ENCODE measurements around the gene ACSM4. TPM values are rescaled to one million over a fixed set of nuclear protein-coding genes. Genes with fewer than 3 reads are reported as not detected.
"Not testable (repeated sequence)": the region's sequence is repeated elsewhere in the genome, so short reads cannot be mapped to it uniquely, and the experiment has no call there.

The ACSM4 gene
- total RNA-seq, 6 experiments from 2014 or later: not detected

GRCh38 chr12:7322599-7322998, 18.7 kb downstream of the ACSM4 start:
- no peak for TF ChIP-seq POLR2A (IDR thresholded peaks at IDR 0.05)
- TF ChIP-seq CTCF (IDR thresholded peaks at IDR 0.05): no peak
- H3K9me3 ChIP-seq: no peaks in the 10 kb centered on the region
- WGBS (ENCODE audit: insufficient coverage, low coverage, low lambda C conversion rate, missing lambda C conversion rate): 68% methylated on average over 5 of the region's 5 CpGs
- no peaks in the 10 kb centered on the region for H3K27me3 ChIP-seq
- DNase-seq (no peak), ATAC-seq (no peak)
- no peaks in the 10 kb centered on the region for H3K4me1 ChIP-seq
- intact Hi-C loops (cut with DNase I): no loop called here
- H3K27ac ChIP-seq: no peak overlapping the region
- H3K4me3 ChIP-seq: no peak overlapping the region
- H3K36me3 ChIP-seq: no peaks in the 10 kb centered on the region

DNA sequence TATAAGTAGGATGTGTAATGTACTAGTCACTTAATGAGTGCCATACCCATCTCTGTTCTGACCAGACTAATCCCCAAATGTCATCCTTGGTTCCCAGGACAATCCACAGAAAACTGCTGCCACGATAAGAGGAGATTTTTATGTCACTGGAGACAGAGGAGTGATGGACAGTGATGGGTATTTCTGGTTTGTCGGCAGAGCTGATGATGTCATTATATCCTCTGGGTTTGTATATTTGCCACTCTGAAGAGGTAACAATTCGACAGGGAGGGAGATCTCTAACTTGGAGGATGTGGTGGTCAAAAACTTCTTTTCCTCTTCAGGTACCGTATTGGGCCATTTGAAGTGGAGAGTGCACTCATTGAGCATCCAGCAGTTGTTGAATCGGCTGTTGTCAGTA, 20.3 kb downstream of the ACSM4 start:
- Histone ChIP-seq H3K27ac (no peak overlapping the region), H3K36me3 (no peaks in the 10 kb centered on the region), H3K4me1 (no peaks in the 10 kb centered on the region), H3K9me3 (no peaks in the 10 kb centered on the region), H3K27me3 (no peaks in the 10 kb centered on the region), H3K4me3 (no peak overlapping the region)
- DNase-seq: no peak
- WGBS (ENCODE audit: insufficient coverage, low coverage, low lambda C conversion rate, missing lambda C conversion rate): 48% methylated on average over 4 of the region's 5 CpGs
- TF ChIP-seq POLR2A (IDR thresholded peaks at IDR 0.05): no peak
- no peak for TF ChIP-seq CTCF (IDR thresholded peaks at IDR 0.05)
- ATAC-seq: no peak
- intact Hi-C loops (cut with DNase I): no loop called here

DNA sequence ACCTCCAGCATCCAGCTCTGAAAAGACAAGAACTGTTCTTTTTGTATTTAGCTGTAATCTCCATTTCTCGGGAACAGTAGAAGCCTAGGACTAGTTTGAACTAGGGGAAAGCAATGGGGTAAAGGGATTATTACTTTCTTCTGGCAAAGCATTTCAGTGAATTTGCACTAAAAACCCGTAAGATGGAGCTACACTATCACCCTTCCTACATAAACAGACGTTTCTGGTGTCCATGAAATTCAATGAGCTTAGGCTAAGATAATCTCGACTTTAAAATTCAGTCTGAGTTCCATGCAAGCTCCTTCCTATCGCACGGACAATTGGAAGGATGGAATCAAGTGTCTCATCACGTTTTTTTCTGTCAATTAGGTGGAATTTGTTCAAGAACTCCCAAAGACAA, 24.0 kb downstream of the ACSM4 start:
- intact Hi-C loops (cut with DNase I): no loop called here

GRCh38 chr12:7337790-7338189, 33.9 kb downstream of the ACSM4 start:
- DNase-seq; H3K4me1 ChIP-seq; H3K27ac ChIP-seq; ATAC-seq; H3K9me3 ChIP-seq; intact Hi-C loops (cut with DNase I); H3K4me3 ChIP-seq; H3K36me3 ChIP-seq; H3K27me3 ChIP-seq: not testable (repeated sequence)
- 67% methylated on average over 4 of the region's 5 CpGs for whole genome bisulfite sequencing (ENCODE audit: insufficient coverage, low coverage, low lambda C conversion rate, missing lambda C conversion rate)

More for the DNA sequence above, 24.0 kb downstream of the ACSM4 start:
- H3K9me3 ChIP-seq: no peaks in the 10 kb centered on the region
- no peak for ATAC-seq
- no peaks in the 10 kb centered on the region for H3K4me1 ChIP-seq
- H3K27me3 ChIP-seq: no peaks in the 10 kb centered on the region
- no peaks in the 10 kb centered on the region for H3K36me3 ChIP-seq
- WGBS (ENCODE audit: insufficient coverage, low coverage, low lambda C conversion rate, missing lambda C conversion rate): 60% methylated on average over 7 of the region's 7 CpGs
- no peak for DNase-seq
- H3K4me3 ChIP-seq: no peak overlapping the region
- H3K27ac ChIP-seq: no peak overlapping the region
- TF ChIP-seq CTCF (IDR thresholded peaks at IDR 0.05) (no peak), POLR2A (IDR thresholded peaks at IDR 0.05) (no peak)

DNA sequence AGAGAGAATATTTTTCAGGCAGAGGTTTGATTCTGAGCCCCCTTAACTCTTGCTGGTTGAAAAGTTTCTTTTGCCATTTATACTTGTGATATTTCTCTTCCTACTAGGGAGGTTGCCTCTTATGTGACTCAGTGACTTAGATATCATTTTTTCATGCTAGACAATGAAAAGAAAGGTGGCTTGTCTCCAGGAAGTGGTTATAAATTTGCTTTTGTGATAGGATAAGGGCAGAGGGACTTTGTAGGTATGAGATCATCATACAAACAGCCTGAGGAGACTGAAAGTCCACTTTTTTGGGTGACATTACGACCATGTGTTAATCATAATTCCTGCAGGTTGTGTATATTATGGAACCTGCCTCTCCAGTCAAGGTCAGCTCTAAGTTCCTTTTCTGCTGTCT, 35.8 kb downstream of the ACSM4 start:
- DNase-seq (no peak), ATAC-seq (no peak)
- Histone ChIP-seq H3K9me3 (no peaks in the 10 kb centered on the region), H3K4me1 (no peaks in the 10 kb centered on the region), H3K27ac (no peak overlapping the region), H3K27me3 (no peaks in the 10 kb centered on the region), H3K4me3 (no peak overlapping the region), H3K36me3 (no peaks in the 10 kb centered on the region)
- TF ChIP-seq CTCF (IDR thresholded peaks at IDR 0.05) (no peak), POLR2A (IDR thresholded peaks at IDR 0.05) (no peak)
- no CpG with 5 or more reads among the region's 1 CpG for WGBS (ENCODE audit: insufficient coverage, low coverage, low lambda C conversion rate, missing lambda C conversion rate)
- intact Hi-C loops (cut with DNase I): no loop called here
